ENCODE measurements around the gene ACP3. TPM values are rescaled to one million over a fixed set of nuclear protein-coding genes. Genes with fewer than 3 reads are reported as not detected.

Gene ACP3
- total RNA-seq, 1 donor from 2014 or later = not detected

DNA sequence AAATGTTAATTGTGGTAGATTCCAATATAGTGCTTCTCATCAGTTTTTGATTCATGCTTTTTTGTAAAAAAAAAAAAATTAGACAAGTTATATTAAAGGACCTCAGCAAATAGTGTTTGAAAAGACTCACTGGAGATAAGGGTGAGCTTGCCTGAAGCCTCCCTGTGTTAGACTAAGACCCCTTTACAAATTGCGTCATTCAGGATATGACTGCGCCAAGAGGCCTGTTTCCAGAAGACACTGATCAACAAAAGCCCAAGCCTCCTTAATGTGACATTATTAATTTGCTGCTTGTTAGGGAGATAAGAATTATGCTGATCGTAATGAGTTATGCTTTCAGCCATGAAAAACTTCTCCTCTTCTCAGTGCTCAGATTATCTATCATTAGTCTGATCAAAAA lies 87.1 kb downstream of the ACP3 start:
- no peak for ATAC-seq
- no peak for DNase-seq (ENCODE audit: low spot score)

GRCh38 chr3:132405188-132405587 lies 88.0 kb downstream of the ACP3 start:
- ATAC-seq (peak; percentile 41), DNase-seq (ENCODE audit: low spot score) (no peak)

DNA sequence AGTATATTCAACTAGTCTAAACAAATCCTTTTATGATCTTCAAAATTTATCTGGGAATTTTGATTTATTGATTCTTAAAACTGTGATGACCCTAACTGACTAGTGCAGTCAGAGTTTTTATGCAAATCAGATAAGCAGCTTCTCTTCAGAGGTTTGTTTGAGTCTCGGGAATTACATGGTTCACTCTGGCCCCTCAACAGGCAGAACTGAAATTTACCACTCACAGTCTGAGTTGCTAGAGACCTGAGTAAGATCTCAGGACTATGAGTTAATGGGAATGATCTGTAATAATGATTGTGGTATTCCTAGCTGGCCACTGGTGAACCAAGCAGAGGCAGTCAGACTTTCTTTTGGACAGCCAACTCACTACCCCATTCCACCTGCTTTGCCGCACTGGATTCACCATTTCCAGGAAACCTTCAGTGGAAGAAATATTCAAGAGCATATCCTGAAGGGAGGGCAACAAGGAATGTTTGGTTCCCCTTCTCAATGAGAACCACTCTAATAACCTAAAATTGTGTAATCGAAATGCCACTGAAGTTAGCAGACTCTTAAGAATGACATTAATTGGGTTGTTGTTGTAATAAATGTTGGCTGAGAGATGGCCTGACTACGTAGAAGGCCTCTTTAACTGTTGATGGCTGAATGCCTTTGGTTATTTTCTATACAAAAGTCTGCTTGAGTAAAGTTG lies 88.5 kb downstream of the ACP3 start:
- ATAC-seq (no peak), DNase-seq (ENCODE audit: low spot score) (no peak)

GRCh38 chr3:132406587-132406986 lies 89.4 kb downstream of the ACP3 start:
- ATAC-seq (peak; percentile 18), DNase-seq (ENCODE audit: low spot score) (no peak)

DNA sequence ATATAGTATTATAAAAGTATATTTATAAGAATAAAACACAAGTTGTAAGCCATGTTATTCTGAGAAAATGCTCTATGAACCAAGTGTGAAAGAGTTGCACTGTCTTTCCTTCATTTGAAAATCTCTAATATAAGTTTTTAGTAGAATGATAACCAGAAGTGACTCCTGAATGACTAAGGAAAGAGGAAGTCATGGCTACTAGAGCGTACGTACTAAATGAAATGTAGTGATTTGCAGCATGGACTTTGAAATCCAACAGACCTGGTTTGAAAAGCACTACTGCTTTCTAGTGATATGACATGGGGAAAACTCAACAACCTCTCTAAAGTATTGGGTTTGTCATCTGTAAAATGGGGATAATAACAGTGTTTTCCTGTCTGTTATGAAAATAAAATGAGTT lies 89.8 kb downstream of the ACP3 start:
- DNase-seq (ENCODE audit: low spot score) (no peak), ATAC-seq (no peak)

Other genes starting within 250 kb of the ACP3 start
- 11.8 TPM for gene DNAJC13, start 100.1 kb downstream of the ACP3 start, total RNA-seq

Measured in left lobe of liver (tissue), 2 donors.